ENCODE measurements around the gene IPO5. TPM values are rescaled to one million over a fixed set of nuclear protein-coding genes. Genes with fewer than 3 reads are reported as not detected.

IPO5 gene
- total and polyA plus RNA-seq, 2 of the 8 experiments (the other 6 are each of a cell fraction or from before 2014, with no cell fraction given): 143 to 410 TPM

DNA sequence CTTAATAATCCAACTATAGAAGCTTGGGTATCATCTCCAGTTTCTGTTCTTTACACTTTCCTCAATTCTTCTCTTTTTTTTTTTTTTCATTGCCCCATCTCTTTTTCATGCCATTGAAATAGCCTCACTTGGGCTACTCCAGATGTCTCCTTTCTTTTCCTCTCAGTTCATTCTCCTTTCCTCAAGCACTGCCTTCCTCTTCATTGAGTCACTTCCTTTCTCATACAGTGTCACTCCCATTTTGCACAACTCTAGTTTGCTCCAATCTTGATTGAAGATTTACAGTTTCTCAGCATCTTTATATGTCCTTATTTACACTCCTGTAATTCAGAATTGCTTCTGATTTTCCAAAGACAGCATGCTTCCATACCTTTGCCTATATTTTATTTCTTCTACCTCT, 61.3 kb downstream of the IPO5 start:
- Histone ChIP-seq H3K23ac (ENCODE audit: insufficient read length) (no peak overlapping the region), H3K18ac (ENCODE audit: extremely low read depth, low read length) (no peak overlapping the region), H3K27ac (ENCODE audit: low read depth, low read length) (no peak overlapping the region), H3K9ac (replicated peaks in 1 of 4; ENCODE audit: extremely low read depth in 1 of 4, low read depth in 3 of 4, low read length in 3 of 4) (no peak overlapping the region), H3K14ac (ENCODE audit: insufficient read length) (no peak overlapping the region), H2AFZ (ENCODE audit: low read length) (no peak overlapping the region), H4K8ac (ENCODE audit: extremely low read depth, insufficient read depth, low read length) (no peak overlapping the region), H3K4me2 (ENCODE audit: insufficient read depth in 1 of 2, low read depth in 2 of 2, low read length in 2 of 2) (no peak overlapping the region), H3K4me3 (ENCODE audit: extremely low read depth in 1 of 4, insufficient read depth in 2 of 4, low read depth in 3 of 4, low read length in 4 of 4) (no peak overlapping the region), H3K36me3 (ENCODE audit: control insufficient read depth in 2 of 4, insufficient read depth in 4 of 4, low read length in 3 of 4) (peaks cover 30 to 93% (median 79%) of the 10 kb centered on the region in 4 experiments), H3K23me2 (ENCODE audit: low read depth, low read length) (peaks cover 2% of the 10 kb centered on the region; the same call in 1 of the 2 replicates), H2AK5ac (ENCODE audit: low read depth, low read length) (no peak overlapping the region), H3K56ac (replicated peaks; ENCODE audit: insufficient read length, low read depth, low read length) (no peak overlapping the region), H2BK120ac (replicated peaks; ENCODE audit: low read depth, low read length) (no peak overlapping the region), H3K9me3 (ENCODE audit: insufficient read depth in 2 of 2, low read depth in 1 of 2, low read length in 1 of 2) (no peaks in the 10 kb centered on the region), H3K27me3 (replicated peaks in 1 of 4; ENCODE audit: control insufficient read depth in 3 of 4, extremely low read depth in 1 of 4, insufficient read depth in 3 of 4, low read length in 3 of 4) (no peaks in the 10 kb centered on the region), H3K79me1 (ENCODE audit: low read depth, low read length) (no peaks in the 10 kb centered on the region), H4K20me1 (replicated peaks in 1 of 2; ENCODE audit: control insufficient read depth in 1 of 2, insufficient read depth in 2 of 2, low read length in 2 of 2) (peaks cover 4 to 8% of the 10 kb centered on the region in 2 experiments), H4K5ac (ENCODE audit: insufficient read length, low read depth, low read length) (no peak overlapping the region), H2BK5ac (ENCODE audit: low read depth, low read length) (no peak overlapping the region), H3K4ac (replicated peaks; ENCODE audit: insufficient read length, low read depth, low read length) (no peak overlapping the region), H2BK20ac (ENCODE audit: low read length) (no peak overlapping the region), H2BK12ac (ENCODE audit: low read depth, low read length) (no peak overlapping the region), H3K79me2 (ENCODE audit: control insufficient read depth in 1 of 2, insufficient read depth in 2 of 2, low read length in 2 of 2) (no peaks in the 10 kb centered on the region), H3K4me1 (replicated peaks in 1 of 4; ENCODE audit: control insufficient read depth in 3 of 4, insufficient read depth in 4 of 4, low read length in 3 of 4) (no peaks in the 10 kb centered on the region), H2BK15ac (ENCODE audit: low read length) (no peak overlapping the region), H4K91ac (replicated peaks; ENCODE audit: insufficient read length, low read length) (no peak overlapping the region)
- ChIA-PET CTCF (ENCODE audit: partially characterized antibody) (no interaction called here), POLR2A (ENCODE audit: partially characterized antibody) (interaction anchor here (0.6 to 1.2 kb wide), 4 partner anchors 14 to 36 kb away, joined by 3 to 5 read pairs (median 3); no protein-coding TSS in a partner anchor)
- DNase-seq (ENCODE audit: low read depth in 1 of 2, low spot score in 2 of 2) (no peak), FAIRE-seq (no peak)
- TF ChIP-seq FOSL1 (IDR thresholded peaks at IDR 0.05; ENCODE audit: insufficient read depth, low read depth, low read length): no peak
- TF ChIP-seq RXRA (IDR thresholded peaks at IDR 0.05; ENCODE audit: insufficient read depth, low read depth, low read length): no peak
- no peak for TF ChIP-seq KDM4A (IDR thresholded peaks at IDR 0.05; ENCODE audit: low read depth, low read length, severe bottlenecking)
- TF ChIP-seq, protein P1, sequence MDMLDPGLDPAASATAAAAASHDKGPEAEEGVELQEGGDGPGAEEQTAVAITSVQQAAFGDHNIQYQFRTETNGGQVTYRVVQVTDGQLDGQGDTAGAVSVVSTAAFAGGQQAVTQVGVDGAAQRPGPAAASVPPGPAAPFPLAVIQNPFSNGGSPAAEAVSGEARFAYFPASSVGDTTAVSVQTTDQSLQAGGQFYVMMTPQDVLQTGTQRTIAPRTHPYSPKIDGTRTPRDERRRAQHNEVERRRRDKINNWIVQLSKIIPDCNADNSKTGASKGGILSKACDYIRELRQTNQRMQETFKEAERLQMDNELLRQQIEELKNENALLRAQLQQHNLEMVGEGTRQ (IDR thresholded peaks at IDR 0.05; ENCODE audit: low read length): no peak
- no peak for TF ChIP-seq SAP30 (IDR thresholded peaks at IDR 0.05; ENCODE audit: insufficient read depth, insufficient replicate concordance, low read length)
- TF ChIP-seq RBBP5 (IDR thresholded peaks at IDR 0.05; ENCODE audit: borderline replicate concordance, low read depth, low read length): no peak
- TF ChIP-seq CBX5 (IDR thresholded peaks at IDR 0.05; ENCODE audit: low read depth, low read length): no peak
- TF ChIP-seq SRF (IDR thresholded peaks at IDR 0.05; ENCODE audit: low read depth, low read length): no peak
- no peak for TF ChIP-seq TCF12 (IDR thresholded peaks at IDR 0.05; ENCODE audit: low read depth, low read length)
- TF ChIP-seq RFX5 (IDR thresholded peaks at IDR 0.05; ENCODE audit: borderline replicate concordance, low read depth, low read length): no peak
- TF ChIP-seq SP2 (IDR thresholded peaks at IDR 0.05; ENCODE audit: low read length): no peak
- no peak for TF ChIP-seq EGR1 (IDR thresholded peaks at IDR 0.05; ENCODE audit: borderline replicate concordance, low read depth, low read length)
- no peak for TF ChIP-seq BACH1 (IDR thresholded peaks at IDR 0.05; ENCODE audit: low read length)
- TF ChIP-seq CTBP2 (IDR thresholded peaks at IDR 0.05; ENCODE audit: borderline replicate concordance, insufficient read depth, insufficient read length, low read length): no peak
- TF ChIP-seq BCL11A (IDR thresholded peaks at IDR 0.05; ENCODE audit: low read depth in 2 of 2, low read length in 2 of 2): no peak
